Spleen (tissue), 7 donors: ENCODE measurements around the gene MCM7.

Experiments used
- CTCF ChIP-seq, 11 experiments: fragments of 200-600 bp in 7 of 11; fragments of 450-650 bp in 4 of 11; sonication (generic) in 4 of 11; IDR thresholded peaks in 8 of 11; conservative IDR thresholded peaks in 3 of 11; 1 replicate in 7 of 11; 2 replicates in 4 of 11; pipeline versions ENCODE4 v1.4.0 to v1.8.0; 2016 to 2021; ENCODE audit warnings: antibody characterized with exemption in 11 of 11, inconsistent platforms in 4 of 11, mild to moderate bottlenecking in 1 of 11
- POLR2A ChIP-seq, 3 donors: fragments of 450-650 bp; IDR thresholded peaks; one replicate each; pipeline ENCODE4 v1.5.1; 2017; ENCODE audit warnings: antibody characterized with exemption in 3 of 3, mild to moderate bottlenecking in 1 of 3
- donor health status: DM: no; HTN: no; CAD: no; lungs with moderate emphysema.
- donor health status: DM: no; HTN: no; CAD: no.
- donor health status: DM: no; HTN: no; CAD: no.

- no peak for TF ChIP-seq CTCF (IDR thresholded peaks at IDR 0.05 in 8 of 11, conservative IDR thresholded peaks at IDR 0.05 in 3 of 11)
- TF ChIP-seq POLR2A (IDR thresholded peaks at IDR 0.05): no peak
Observed at GRCh38 chr7:100128637-100128963, 27.4 kb upstream of the MCM7 start.
